HG02571 (cell line): ENCODE measurements around the gene ENC1.

ENCODE experiments used
- ATAC-seq: cut with Tn5 transposase; IDR thresholded peaks from one replicate; pipeline ENCODE4 v1.9.1; 2021; ENCODE audit warnings: mild to moderate bottlenecking, moderate library complexity; ENCODE audit not compliant: unreplicated experiment

ENC1 gene

DNA sequence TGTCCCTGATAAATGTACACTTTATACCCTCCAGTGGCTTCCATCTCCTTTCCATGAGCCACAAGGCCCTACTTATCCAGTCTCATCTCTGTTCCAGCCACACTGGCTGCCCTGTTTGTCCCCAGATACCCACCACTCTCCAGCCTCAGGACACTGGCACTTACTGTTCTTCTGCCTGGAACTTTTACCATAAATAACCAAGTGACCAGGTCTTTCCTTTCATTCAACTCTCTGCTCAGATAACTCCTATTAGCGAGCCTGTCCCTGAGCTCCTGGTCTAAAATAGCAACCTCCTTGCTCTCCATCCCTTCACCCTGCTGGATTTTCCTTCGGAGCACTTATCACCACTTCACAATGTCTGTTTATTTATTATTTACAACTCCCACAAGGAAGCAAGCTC, 16.6 kb upstream of the ENC1 start:
- ATAC-seq = no peak

DNA sequence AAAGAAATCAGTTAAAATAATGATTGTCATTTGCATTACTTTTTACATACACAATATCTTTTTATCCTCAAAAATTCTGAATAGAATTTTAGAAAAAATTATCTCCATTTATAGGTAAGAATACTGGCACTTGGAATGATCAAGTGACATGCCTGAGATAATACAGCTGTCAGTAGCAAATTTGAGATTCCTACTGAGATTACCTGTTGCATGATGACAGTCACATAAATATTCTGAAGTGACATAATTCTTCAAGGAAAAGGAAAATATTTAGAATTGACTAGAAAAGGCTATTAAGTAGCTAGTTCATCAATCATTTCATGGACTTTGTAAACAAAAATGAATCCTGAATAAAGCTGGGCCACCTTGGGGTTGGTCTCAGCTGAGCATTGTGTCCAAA, 15.2 kb upstream of the ENC1 start:
- ATAC-seq = no peak

DNA sequence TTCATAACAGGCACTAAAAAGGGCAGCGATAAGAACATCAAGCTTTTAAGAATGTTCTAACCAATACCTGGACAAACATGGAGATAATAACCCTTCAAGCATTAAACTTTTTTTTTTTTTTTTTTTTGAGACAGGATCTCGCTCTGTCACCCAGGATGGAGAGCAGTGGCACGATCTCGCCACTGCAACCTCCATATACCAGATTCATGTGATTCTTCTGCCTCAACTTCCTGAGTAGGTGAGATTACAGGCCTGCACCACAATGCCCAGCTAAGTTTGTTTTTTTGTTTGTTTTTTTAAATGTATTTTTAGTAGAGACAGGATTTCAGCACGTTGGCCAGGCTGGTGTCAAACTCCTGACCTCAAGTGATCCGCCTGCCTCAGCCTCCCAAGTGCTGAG, 14.7 kb upstream of the ENC1 start:
- no peak for ATAC-seq

DNA sequence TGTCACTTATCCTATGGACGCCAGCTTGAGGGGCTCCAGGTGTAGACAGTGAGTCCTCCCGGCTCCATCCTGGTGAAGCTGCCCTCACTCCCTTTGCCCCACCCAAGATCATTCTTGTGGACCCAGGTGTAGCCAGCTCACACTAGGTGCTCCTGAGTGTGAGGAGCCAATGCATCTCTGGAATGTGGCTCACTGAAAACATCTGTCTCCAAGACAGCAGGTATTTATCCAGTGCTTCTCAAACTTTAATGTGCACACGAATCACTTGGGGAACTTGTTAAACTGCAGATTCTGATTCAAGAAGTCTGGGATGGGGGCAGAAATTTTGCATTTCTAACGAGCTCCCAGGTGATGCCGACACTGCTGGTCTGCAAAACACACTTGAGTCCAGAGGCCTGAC, 13.5 kb upstream of the ENC1 start:
- ATAC-seq = no peak

DNA sequence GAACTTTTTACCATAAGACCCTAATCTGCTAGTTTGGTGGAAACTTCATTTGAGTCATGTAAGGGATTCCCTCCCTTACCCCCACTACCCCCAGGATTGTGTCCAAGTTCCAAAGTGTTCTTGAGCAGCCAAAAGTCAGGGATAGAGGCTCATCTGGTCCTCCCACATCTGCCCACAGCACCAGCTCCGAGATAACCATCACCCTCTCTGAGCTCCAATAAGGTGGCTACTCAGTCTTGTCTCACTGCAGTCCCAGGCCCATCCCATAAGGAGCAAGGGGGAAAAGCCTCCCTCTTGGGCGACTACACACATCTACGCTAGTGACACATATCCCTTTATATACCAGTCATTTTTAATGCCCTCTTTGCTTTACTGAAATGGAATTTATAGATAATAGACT, 12.0 kb upstream of the ENC1 start:
- no peak for ATAC-seq

DNA sequence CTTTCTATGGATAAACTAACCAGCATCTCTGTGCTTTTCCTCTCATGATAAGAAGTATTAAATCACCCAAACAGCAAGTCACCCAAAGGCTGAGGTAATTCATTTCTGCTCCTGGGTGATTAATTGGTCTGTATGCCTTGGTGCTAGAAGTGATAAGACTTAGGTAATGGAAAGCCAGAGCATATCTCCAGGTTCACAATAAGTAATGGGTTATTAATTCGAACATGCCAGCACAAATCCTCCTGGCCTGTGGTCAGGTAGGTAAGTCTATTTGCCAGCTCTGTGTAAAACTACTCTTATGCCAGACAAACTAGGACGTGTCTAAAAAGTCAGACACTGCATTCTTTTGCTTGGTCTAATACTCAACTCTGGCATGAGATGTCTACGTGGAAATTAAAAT, 11.2 kb upstream of the ENC1 start:
- no peak for ATAC-seq

DNA sequence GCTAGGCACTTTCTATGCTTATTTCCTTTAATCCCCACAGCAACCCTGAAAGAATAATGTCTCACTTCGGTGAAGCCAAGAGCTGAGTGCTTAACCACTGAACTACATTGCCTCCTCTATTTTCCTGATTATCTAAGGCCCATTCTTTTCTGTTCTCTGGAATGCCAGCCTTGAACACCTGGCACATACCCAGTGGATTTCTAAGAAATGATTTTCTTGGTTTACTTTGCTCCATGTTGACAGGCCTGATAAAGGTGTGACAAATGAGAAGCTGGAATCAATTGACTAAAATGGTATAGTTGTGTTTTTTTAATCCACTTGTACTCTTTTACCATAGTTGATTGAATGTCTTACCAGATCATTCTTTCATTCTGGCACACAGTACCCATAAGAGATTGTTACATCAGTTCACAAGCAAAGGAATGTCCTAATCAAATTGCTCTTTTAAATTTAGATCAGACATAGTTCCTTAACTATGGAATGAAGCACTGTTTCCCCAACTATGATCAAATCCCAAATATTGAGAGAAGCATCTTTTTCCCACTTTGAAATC, 9.0 kb upstream of the ENC1 start:
- ATAC-seq = no peak

DNA sequence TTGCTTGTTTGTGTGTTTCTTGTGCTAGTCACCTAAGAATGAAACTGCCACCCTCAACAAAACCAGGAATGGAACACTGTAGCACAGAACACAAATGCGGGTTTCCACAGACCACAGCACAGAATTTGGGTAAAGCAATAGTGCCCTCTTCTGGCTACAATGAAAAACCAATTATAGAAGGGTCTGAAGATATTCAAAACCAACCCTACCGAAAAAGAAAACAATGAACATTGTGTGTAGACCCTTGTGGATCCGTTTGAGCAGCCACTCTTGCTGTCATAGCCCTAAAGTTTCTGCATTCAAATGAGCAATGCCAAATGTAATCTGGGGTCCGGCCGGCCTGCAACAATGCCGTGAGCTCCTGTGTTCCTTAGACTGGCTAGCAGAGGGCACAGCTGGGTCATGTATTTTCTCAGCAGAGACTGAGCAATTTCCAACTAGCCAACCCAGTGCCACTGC, 8.3 kb upstream of the ENC1 start:
- no peak for ATAC-seq

DNA sequence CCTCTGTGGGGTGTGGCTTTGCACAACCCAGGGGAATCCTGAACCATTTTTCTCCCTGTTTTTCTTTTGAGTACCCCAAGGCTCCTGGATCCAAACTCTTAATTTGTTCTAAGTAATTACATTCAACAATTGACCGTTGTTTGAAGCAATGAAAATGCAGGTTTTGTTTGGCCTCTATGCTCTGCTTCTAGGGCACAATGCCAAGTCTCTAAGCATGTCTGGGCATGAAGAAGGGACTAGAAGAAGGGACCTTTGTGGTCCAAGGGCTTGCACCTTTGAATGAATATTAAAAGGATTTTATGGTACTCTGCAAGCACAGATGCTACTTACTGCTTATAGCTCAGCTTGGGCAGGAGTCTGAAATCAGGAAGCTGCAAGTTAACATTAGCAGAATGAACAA, 6.6 kb upstream of the ENC1 start:
- no peak for ATAC-seq

DNA sequence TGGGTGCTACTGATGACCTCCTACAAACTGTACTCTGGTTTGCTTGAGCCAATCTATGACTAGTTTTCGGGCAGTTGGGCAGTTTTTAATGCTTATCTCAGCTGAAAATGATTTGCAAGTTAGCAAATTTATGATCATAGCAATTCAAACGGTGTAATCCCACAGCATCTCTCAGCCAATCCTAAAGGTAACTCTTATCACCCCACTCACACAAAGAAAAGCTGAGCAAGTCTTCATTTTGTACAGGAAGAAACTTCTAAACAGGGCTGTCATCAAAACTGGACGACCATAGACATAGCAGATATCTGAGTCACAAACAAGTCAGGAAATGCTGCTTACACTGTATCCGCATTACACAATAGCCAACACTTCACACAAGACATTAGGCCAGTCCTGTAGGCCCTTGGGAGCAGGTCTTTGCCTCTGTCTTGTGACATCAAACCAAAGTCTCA, 2.6 kb upstream of the ENC1 start:
- no peak for ATAC-seq

DNA sequence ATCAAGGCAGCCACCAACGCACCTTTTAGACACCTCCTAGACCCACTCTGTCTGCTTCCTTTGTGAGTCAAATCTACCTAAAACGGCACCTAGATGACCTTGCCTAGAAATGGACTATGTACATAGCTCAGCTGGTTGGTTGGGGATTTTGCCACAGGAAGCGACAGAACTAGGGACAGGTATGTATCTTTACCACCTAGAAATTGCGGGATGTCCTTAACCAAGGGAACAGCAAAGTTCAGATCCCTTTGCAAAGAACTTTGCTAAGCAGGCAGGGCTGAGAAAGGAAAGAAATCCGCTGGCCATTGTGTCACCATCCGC, 2.0 kb upstream of the ENC1 start:
- no peak for ATAC-seq

DNA sequence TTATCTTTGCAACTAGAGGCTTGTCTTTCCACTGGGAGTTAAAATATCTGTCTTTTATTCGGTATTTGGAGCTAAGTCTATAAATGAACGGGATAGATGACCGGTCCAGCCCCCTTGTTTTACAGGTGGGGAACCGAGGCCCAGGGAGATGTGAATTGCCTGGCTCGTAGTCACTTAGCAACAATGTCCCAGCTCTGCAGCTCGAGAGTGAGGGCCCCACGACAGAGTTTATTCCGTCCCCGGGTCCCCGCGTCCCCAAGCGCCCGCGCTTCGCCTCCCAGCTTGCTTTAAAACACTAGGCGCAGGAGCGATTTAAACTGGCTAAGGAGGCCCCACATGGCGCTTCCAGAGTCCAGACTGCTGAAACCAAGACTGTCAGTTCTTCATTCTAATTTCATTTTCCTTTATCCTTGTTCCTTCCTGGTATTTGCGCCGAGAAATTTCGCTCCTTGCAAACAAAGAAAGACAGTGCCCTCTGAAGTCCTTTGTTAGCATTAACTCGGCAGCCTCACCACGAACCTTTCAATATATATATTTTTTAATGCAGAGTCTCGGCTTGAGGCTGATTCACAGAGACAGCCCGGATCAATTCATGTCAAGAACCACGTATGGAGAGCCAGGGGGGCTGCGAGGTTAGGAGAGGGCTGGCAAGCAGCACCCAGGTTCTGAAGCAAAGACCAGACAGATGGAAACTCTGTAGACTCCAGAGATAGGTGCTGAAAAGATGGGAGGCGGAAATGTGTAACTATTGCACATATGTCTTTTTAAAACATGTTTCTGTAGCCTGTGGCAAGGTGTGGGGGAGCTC, 1.4 kb upstream of the ENC1 start:
- no peak for ATAC-seq

DNA sequence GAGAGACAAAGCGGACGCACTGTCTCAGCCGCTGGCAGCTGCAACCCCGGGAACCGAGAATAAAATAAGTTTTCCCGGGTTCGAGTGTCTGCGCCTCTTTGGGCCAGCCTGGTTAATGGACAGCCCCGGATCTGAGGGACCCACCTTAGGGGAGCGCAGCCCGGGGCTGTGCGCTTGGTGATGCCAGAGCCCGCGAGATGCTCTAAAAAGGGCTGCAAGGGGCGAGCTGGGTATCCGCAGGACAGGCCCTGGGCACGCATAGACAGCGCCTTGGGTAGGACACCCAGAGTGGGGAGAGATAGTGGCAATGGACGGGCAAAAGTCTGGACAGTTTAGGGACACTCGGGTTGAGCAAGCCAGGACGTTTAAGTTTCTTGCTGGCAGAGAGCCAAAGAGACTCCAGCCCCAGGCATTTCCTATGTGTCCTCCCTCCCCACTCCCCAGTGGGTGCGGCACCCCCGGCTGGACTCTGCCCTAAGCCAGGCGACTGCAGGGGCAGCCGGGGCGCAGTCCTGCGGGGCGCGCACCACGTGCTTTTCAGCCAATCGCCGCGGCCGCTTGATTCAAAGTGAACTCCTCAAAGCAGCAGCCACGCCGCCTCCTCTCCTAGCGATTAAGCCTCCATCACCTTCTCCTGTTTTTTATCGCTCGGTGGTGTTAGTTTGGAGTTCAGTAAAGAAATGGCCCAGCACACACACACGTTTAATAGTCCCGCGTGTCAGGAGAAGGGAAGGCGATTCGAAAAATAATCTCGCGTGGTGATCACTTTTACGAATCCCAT, 616 bp upstream of the ENC1 start:
- peak; percentile 10 for ATAC-seq

DNA sequence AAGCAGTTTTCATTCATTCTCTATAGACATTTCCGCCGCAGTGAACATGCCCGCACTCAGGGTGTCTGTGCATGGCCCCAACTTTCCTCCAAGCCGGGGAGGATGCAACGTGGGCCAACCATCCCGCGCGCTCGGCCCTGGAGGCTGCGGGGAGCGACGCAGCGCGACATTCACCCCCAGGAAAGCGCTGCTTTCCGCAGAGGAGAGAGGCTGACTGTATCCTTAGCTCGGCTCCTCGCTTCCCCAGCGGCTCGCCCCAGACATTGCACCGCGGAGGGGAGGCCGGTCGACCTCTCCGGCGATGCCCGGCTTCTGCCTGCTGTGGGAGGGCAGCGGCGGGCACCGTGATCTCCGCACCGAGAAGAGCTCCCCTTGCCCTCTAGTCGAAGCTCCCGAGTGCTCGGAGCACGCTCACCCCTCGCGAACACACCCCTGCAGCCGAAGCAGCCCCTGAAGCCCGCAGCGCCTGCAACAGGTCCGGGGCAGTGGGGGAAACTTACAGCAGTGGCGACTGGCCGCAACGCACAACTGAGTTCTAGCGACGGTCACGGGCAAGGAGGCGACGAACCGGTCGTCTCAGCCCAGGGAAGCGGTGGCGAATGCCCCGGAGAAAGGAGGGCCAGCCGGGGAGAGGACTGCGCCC, 600 bp downstream of the ENC1 start:
- peak; percentile 26 for ATAC-seq

DNA sequence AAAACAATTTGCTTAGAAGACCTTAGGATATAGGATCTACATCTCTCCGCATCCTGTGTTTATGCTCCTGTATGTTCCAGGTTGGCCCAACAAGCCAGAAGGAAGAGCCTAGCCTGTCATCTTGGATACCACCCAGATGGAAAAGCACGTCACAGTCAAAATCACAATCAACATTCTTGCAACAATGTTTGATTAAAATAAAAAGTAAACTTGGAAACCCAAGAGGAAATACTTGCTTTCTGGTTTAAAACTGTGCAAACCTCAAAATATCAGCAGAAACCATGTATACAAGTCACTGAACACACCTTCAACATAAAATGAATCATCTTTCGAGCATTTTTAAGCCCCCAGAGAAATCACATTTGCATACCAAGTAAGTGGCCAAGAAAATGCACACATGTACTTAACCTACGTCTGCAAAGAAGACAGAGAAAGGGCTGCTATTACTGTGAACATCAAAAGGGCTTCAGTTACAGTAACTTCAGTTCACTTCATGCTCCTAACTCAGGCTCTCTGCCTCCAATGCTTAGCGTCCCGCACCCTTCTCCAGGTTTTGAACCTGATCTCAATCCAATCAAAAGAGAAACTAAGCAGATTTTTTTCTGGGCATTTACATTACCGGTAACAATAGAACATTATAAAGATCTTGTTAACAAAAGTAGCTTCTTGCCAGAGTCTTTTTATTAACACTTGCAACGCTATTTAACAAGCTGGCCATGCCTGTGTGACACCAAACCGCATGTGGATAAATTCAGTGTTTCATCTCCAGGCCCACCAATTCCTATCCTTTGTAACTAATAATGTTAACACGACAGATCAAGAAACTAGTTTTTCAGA, 1.3 kb downstream of the ENC1 start:
- ATAC-seq = no peak

DNA sequence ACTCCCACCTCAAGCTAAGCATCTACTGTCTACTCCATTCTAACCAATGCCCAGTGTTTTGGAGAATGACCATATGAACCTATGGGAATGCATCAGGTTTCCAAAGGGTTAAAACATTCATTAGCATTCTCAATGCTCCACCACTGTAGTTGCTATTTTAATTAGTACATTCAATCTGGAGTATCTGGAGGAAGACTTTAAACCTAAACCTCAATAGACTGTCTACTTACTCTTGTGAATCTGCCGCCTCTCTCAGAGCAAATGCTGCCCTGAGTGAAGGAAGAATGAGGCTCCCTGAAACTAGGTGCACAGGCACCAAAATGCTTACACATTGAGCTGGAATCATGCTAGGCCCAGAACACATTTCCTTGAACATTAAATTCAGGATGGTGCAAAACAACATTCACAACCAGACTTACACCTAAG, 2.0 kb downstream of the ENC1 start:
- no peak for ATAC-seq

DNA sequence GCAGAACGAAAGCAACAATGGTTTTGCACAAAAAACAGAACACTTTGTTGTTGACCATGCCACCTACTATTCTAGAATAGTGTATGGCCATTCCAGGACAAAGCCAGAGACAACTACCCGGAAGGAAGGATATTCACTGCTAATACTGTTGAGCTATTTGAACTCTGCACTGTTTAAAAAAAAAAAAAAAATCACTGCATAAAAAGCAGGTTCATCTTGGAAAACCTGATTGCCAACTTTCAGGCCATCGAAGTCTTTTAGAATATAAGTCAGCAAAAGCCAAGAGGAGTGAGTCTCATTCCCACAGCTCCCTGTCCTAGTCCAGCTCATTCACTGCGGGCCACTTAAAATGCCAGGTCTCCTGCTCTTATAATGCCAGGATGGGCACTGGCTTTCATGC, 4.0 kb downstream of the ENC1 start:
- no peak for ATAC-seq

DNA sequence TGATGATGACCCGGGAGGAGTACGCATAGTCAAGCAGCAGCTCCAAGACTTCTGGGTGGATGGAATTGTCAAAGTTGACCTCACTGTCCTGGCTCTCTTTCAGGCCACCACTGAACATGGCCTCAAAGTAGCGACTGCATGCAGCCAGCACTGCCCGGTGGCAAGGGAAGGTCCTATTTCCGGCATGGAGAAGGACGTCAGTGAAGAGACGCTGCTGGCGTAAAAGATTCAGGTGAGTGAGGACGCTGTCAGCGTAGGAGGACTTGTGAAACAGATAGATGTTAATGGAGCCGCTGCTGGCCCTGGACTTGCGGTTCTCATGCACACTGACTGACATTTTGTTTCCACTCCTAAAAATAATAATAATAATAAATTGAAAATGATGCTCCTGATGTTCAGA, 4.4 kb downstream of the ENC1 start:
- ATAC-seq = no peak

DNA sequence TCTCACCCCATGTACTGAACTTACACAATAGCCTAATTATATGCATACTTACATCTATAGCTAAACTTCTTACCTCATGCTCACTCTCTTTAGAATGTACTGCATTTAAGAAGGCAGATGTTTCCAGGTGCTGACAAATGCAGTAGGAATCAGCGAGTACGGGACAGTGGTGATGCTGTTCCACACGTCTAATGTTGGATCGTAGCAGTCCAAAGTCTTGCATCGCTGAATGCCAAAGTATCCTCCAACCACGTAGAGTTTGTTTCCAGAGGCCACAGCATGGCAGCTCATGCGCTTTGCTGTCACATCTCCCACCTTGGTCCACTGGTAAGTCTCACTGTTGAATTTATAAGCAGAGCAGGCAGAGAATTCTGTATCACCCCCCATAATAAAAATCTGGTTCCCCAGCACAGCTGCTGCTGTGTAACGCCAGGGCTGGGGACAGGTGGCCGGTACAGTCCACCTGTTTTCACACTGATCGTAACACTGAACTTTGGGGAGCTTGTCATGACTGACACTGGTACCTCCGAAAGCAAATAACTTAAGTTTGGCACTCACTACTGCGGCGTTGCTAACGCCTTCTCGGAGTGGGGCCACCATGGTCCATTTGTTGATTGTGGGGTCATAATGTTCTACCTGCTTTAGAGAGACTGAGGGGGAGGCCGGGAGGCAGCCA, 5.8 kb downstream of the ENC1 start:
- ATAC-seq = no peak

DNA sequence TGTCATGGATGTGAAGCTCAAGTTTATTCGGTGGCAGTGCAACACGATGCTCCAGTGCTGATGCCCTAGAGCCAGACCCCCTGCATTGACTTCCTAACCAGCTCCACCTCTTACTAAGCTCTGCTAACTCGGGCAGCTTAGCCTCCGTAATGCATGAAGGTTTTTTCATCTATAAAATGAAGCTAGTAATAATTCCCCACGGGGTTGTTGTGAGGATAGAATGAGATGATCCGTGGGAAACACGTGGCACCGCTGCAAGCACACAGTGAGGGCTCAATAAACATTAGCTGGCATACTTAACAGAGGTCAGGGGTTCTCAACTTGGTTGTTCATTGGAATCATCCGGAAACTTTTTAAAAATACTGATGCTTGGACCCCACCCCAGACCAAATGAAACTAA, 6.8 kb downstream of the ENC1 start:
- ATAC-seq = no peak
